OCI-LY1 (cell line): ENCODE data around the gene PARN.

Experiments
- CTCF ChIP-seq: fragments of 200-600 bp; sonication (generic), shearing (Covaris generic); IDR thresholded peaks from 2 replicates; pipeline ENCODE4 v1.5.1; 2017; ENCODE audit warnings: mild to moderate bottlenecking, antibody characterized with exemption, low read length, moderate library complexity, mixed read lengths
- EZH2 ChIP-seq: fragments of 200-600 bp; sonication (generic), shearing (Covaris generic); IDR thresholded peaks from 2 replicates; pipeline ENCODE4 v1.8.0; 2017; ENCODE audit warnings: borderline replicate concordance, mixed run types, mild to moderate bottlenecking, antibody characterized with exemption, low read length, moderate library complexity, mixed read lengths

GRCh38 chr16:14531613-14532012 lies 98.4 kb downstream of the PARN start:
- TF ChIP-seq CTCF (no peak), EZH2 (no peak)
